ENCODE results near the gene HOMER3.

DNA sequence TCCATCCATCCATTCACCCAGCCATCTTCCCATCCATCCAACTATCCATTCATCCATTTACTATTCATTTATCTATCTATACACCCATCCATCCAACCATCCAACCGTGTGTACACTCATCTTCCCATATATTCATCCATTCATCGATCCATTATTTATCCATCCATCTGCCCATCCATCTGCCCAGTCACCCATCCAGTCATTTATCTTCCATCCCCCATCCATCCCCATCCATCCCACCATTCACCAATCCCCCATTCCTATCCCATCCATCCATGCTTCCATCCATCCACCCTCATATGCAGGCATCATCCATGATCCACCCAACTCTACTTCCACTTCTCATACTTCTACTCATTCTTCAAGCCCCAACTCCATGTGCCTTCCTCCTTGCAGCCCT lies 14.0 kb upstream of the HOMER3 start:
- TF ChIP-seq GATA2 (IDR thresholded peaks at IDR 0.05; ENCODE audit: low read depth, low read length) (no peak), GATA3 (IDR thresholded peaks at IDR 0.05; ENCODE audit: low read depth, low read length) (no peak)
